WERI-Rb-1 (cell line): Measurements from ENCODE around the gene DCC.

ENCODE experiments used
- DNase-seq: peaks from one replicate; pipeline ENCODE4 v3.0.0-alpha.2; 2020
- H3K27ac ChIP-seq: fragments of 250-450 bp; sonication (Bioruptor Pico); 2 replicates; pipeline ENCODE4 v1.5.1; 2020; ENCODE audit warnings: mild to moderate bottlenecking, moderate library complexity
- H3K27me3 ChIP-seq: fragments of 250-450 bp; sonication (Bioruptor Pico); 2 replicates; pipeline ENCODE4 v1.5.1; 2021; ENCODE audit warnings: mild to moderate bottlenecking, low read depth, moderate library complexity; ENCODE audit not compliant: insufficient read depth, severe bottlenecking
- H3K36me3 ChIP-seq: fragments of 250-450 bp; sonication (Bioruptor Pico); 2 replicates; pipeline ENCODE4 v1.5.1; 2020; ENCODE audit warnings: mild to moderate bottlenecking, moderate library complexity
- H3K4me3 ChIP-seq: 2 replicates; pipeline ENCODE4 v1.5.1; 2011; ENCODE audit warnings: low read depth, mild to moderate bottlenecking, control low read depth, low read length
- H3K9me3 ChIP-seq: fragments of 250-450 bp; sonication (Bioruptor Pico); 2 replicates; pipeline ENCODE4 v1.5.1; 2021; ENCODE audit warnings: mild to moderate bottlenecking, moderate library complexity; ENCODE audit not compliant: severe bottlenecking
- TF ChIP-seq, protein P1 (sequence below): IDR thresholded peaks from 2 replicates; pipeline ENCODE4 v1.5.1; 2011; ENCODE audit warnings: low read depth, mild to moderate bottlenecking, control low read depth, inconsistent platforms, low read length

Gene DCC

DNA sequence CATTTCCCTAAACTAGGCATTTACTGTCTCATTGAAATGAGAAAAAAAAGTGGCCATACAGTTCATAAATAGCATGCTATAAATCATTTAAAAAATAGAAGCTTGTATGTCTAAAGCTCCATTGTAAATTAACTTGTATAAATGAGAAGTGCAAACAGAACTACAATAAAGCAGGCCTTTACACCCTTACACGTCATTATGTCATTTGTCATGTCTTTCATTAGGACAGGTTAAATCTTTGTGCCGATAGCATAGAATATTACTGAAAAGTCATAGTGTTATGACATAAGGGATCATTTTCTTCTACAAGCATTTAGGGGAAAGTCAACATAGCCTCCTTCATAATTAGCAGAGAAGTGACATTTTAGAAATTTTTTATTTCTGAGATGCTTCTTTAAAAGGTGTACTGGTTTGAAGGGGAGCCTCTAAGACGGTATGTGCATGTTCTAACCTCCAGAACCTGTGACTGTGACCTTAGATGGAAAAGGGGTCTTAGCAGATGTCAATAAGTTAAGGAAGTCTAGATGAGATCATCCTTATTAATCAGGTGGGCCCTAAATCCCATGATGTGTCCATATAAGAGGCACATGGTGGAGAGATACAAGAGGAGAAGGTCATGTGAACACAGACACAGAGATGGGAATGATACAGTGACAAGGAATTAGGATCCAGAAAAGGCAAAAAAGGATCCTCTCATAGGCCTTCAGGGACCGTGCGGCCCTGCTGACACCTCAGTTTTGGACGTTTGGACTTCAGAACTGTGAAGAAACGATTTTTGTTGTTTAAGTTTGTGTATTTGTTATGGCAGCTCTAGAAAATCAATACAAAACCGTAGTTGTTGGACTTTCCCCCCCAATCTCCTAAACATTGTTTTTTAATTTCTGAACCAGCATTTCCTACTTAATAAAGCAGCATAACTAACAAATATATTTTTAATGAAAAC lies 1020.8 kb downstream of the DCC start:
- Histone ChIP-seq H3K27me3 (no peaks in the 10 kb centered on the region), H3K27ac (no peak overlapping the region), H3K4me3 (no peak overlapping the region), H3K9me3 (no peaks in the 10 kb centered on the region), H3K36me3 (no peaks in the 10 kb centered on the region)
- TF ChIP-seq, protein P1, sequence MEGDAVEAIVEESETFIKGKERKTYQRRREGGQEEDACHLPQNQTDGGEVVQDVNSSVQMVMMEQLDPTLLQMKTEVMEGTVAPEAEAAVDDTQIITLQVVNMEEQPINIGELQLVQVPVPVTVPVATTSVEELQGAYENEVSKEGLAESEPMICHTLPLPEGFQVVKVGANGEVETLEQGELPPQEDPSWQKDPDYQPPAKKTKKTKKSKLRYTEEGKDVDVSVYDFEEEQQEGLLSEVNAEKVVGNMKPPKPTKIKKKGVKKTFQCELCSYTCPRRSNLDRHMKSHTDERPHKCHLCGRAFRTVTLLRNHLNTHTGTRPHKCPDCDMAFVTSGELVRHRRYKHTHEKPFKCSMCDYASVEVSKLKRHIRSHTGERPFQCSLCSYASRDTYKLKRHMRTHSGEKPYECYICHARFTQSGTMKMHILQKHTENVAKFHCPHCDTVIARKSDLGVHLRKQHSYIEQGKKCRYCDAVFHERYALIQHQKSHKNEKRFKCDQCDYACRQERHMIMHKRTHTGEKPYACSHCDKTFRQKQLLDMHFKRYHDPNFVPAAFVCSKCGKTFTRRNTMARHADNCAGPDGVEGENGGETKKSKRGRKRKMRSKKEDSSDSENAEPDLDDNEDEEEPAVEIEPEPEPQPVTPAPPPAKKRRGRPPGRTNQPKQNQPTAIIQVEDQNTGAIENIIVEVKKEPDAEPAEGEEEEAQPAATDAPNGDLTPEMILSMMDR, result no peak
- DNase-seq, result no peak

DNA sequence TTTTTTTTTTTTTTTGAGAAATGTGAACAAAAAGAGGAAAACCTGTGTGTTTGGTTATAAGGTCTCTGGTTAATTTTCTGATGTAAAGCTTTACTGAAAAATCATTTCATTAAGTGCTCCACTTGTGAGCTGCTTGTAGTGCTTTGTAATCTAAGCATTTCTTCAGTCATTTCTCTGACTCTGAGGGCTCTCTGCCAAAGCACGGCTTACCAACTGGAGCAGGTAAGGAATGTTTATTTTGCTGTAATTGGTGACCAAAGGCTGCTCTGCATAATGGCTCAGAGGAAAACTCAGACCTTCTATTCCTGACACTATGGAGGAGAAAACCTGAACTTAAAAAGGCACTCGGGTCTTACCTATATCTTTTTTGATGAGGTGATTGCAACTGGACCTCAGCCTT lies 1035.6 kb downstream of the DCC start:
- Histone ChIP-seq H3K27ac (no peak overlapping the region), H3K4me3 (no peak overlapping the region), H3K9me3 (no peaks in the 10 kb centered on the region), H3K27me3 (no peaks in the 10 kb centered on the region), H3K36me3 (no peaks in the 10 kb centered on the region)
- TF ChIP-seq, protein P1, result no peak
- DNase-seq, result no peak

DNA sequence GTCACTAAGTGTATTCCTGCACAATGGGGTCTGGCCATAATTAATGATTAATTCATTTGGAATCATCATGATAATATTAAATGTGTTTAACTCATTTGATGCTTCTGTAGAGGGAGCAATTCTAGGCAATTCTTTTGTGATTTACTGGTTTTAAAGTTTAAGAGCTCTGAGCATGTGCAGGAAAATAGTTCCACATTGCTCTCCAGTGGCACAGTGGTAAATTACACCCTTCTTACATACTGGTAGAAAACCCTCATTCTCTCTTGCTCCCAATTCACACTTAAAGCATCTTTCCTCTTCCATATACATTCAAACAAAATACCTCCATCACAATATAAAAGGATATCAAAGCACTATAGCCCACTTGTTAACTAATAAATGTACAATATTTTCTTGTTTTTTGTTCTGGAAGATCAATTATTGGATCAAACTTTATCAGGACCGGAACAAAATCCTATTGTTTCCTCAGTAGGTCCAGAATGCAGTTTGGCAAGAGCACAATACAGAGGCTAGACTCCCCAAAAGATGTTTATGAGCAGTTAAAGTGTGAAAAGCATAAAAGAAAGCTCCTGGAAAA lies 1040.2 kb downstream of the DCC start:
- TF ChIP-seq, protein P1, result peak; percentile 57
- H3K36me3 ChIP-seq, result no peaks in the 10 kb centered on the region
- no peaks in the 10 kb centered on the region for H3K27me3 ChIP-seq
- no peak for DNase-seq
- H3K27ac ChIP-seq, result no peak overlapping the region
- no peaks in the 10 kb centered on the region for H3K9me3 ChIP-seq
- no peak overlapping the region for H3K4me3 ChIP-seq

DNA sequence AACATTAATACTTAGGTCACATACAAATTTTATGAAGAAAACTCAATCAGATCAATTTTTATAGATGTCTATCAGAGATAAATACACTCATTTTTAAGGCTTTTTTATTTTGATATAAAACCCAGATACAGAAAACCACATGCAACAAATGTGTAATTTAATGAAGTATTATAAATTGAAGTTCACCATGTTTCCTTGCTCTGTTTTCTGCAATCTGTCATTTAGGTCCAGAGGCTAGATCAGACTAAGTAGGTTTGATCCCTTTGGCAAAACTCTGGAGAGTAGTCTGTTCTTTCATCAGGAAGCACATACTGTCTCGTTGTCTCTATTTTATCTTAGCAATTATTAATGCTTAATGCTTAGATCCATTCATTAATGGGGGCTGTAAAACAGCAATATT lies 1042.9 kb downstream of the DCC start:
- Histone ChIP-seq H3K9me3 (no peaks in the 10 kb centered on the region), H3K27ac (no peak overlapping the region), H3K36me3 (no peaks in the 10 kb centered on the region), H3K4me3 (no peak overlapping the region), H3K27me3 (no peaks in the 10 kb centered on the region)
- DNase-seq, result no peak
- TF ChIP-seq, protein P1, result no peak

DNA sequence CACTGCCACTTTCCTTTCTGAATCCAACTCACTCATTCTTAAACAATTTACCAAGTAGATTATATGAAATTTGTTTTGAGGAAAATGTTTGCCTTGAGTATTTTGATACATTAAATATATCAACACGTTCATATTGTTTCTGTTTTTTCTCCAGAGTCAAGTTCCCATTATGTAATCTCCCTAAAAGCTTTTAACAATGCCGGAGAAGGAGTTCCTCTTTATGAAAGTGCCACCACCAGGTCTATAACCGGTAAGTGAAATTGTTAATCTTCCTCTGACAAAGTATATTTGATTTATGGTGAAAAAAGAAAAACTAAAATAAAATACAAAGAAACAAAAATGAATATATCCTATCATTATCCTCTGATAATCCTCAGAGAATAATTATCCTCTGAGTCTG lies 1045.9 kb downstream of the DCC start:
- Histone ChIP-seq H3K36me3 (no peaks in the 10 kb centered on the region), H3K27me3 (no peaks in the 10 kb centered on the region), H3K9me3 (no peaks in the 10 kb centered on the region), H3K27ac (no peak overlapping the region), H3K4me3 (no peak overlapping the region)
- TF ChIP-seq, protein P1, result no peak
- DNase-seq, result no peak
